IMR-90 (cell line): ENCODE data around the gene TSGA10IP. TPM values are rescaled to one million over a fixed set of nuclear protein-coding genes. Genes with fewer than 3 reads are reported as not detected.

Experiments used
- ATAC-seq: fragments of 200-7000 bp; cut with Tn5 transposase; 2 replicates; pipeline ENCODE4 v1.9.1; 2020; ENCODE audit warnings: low read depth, mild to moderate bottlenecking, moderate library complexity
- BruUV-seq: library from RNA; stranded (reverse); fragments of 400-500 nt; replicated peaks from 2 replicates; lab custom pipeline; 2021; lab: Mats Ljungman, UMichigan
- CTCF ChIA-PET: fragments of 300-600 bp; formaldehyde crosslinking; extraction: SDS; loops from one replicate; lab custom pipeline; 2021; ENCODE audit warnings: antibody characterized with exemption; lab: Yijun Ruan, JAX
- POLR2A ChIA-PET: fragments of 300-600 bp; sonication (Branson Sonifier 250); formaldehyde crosslinking; loops from one replicate; lab custom pipeline; 2022; ENCODE audit warnings: antibody characterized with exemption; ENCODE audit not compliant: unreplicated experiment; lab: Charles Lee
- DNase-seq: peaks from one replicate; pipeline ENCODE4 v3.0.0; 2013
- H2AFZ ChIP-seq: replicated peaks from 2 replicates; pipeline ENCODE3; 2013; ENCODE audit warnings: low read length, mild to moderate bottlenecking; ENCODE audit not compliant: poor library complexity
- H2AK5ac ChIP-seq: 2 replicates; pipeline ENCODE4 v1.6.1; 2013; ENCODE audit warnings: low read depth, low read length, inconsistent platforms
- H2AK9ac ChIP-seq: replicated peaks from 2 replicates; pipeline ENCODE3; 2013; ENCODE audit warnings: mild to moderate bottlenecking, low read depth, low read length, moderate library complexity; ENCODE audit not compliant: poor library complexity
- H2BK120ac ChIP-seq: 2 replicates; pipeline ENCODE4 v1.6.1; 2013; ENCODE audit warnings: low read depth, low read length, inconsistent platforms
- H2BK15ac ChIP-seq: 3 replicates; pipeline ENCODE4 v1.6.1; 2013; ENCODE audit warnings: low read depth, low read length, inconsistent platforms
- H2BK20ac ChIP-seq: 2 replicates; pipeline ENCODE4 v1.6.1; 2013; ENCODE audit warnings: low read depth, mild to moderate bottlenecking, inconsistent platforms, low read length, moderate library complexity
- H2BK5ac ChIP-seq: 2 replicates; pipeline ENCODE4 v1.6.1; 2013; ENCODE audit warnings: mild to moderate bottlenecking, low read depth, low read length, inconsistent platforms; ENCODE audit not compliant: poor library complexity, severe bottlenecking
- H3K14ac ChIP-seq: replicated peaks from 2 replicates; pipeline ENCODE4 v1.6.1; 2013; ENCODE audit warnings: low read depth, low read length, inconsistent platforms
- H3K18ac ChIP-seq: 2 replicates; pipeline ENCODE4 v1.6.1; 2013; ENCODE audit warnings: low read depth, low read length, control low read depth
- H3K23ac ChIP-seq: 2 replicates; pipeline ENCODE4 v1.6.1; 2013; ENCODE audit warnings: low read depth, low read length, inconsistent platforms
- H3K27ac ChIP-seq: 2 replicates; pipeline ENCODE4 v1.5.1; 2013; ENCODE audit warnings: mild to moderate bottlenecking, control low read depth, low read length; ENCODE audit not compliant: insufficient read depth
- H3K27me3 ChIP-seq: 2 replicates; pipeline ENCODE4 v1.6.1; 2013; ENCODE audit warnings: low read length; ENCODE audit not compliant: control insufficient read depth, insufficient read depth
- H3K36me3 ChIP-seq: 2 replicates; pipeline ENCODE4 v1.6.1; 2013; ENCODE audit warnings: low read length, mixed read lengths; ENCODE audit not compliant: control insufficient read depth, insufficient read depth
- H3K4ac ChIP-seq: 2 replicates; pipeline ENCODE4 v1.6.1; 2013; ENCODE audit warnings: low read depth, low read length, inconsistent platforms
- H3K4me1 ChIP-seq: 2 replicates; pipeline ENCODE4 v1.6.1; 2013; ENCODE audit warnings: low read length, mixed read lengths; ENCODE audit not compliant: control insufficient read depth, insufficient read depth
- H3K4me2 ChIP-seq: 2 replicates; pipeline ENCODE4 v1.6.1; 2013; ENCODE audit warnings: low read depth, mild to moderate bottlenecking, control low read depth, low read length, moderate library complexity
- H3K4me3 ChIP-seq: 2 replicates; pipeline ENCODE4 v1.5.1; 2013; ENCODE audit warnings: low read depth, mild to moderate bottlenecking, control low read depth, low read length, moderate library complexity; ENCODE audit not compliant: insufficient read depth
- H3K56ac ChIP-seq: 2 replicates; pipeline ENCODE4 v1.6.1; 2013; ENCODE audit warnings: low read length, inconsistent platforms; ENCODE audit not compliant: insufficient read depth; ENCODE audit errors: extremely low read depth
- H3K79me1 ChIP-seq, 2 experiments: 2 replicates each; pipeline ENCODE4 v1.6.1; 2013; ENCODE audit warnings: low read length in 2 of 2, inconsistent platforms in 1 of 2, low read depth in 1 of 2
- H3K9ac ChIP-seq: 2 replicates; pipeline ENCODE4 v1.6.1; 2013; ENCODE audit warnings: low read depth, low read length, control low read depth
- H3K9me1 ChIP-seq: 2 replicates; pipeline ENCODE4 v1.6.1; 2013; ENCODE audit warnings: low read length, inconsistent platforms; ENCODE audit not compliant: insufficient read depth
- H3K9me3 ChIP-seq: 2 replicates; pipeline ENCODE4 v1.6.1; 2013; ENCODE audit warnings: low read length; ENCODE audit not compliant: control insufficient read depth, insufficient read depth
- H4K20me1 ChIP-seq: 2 replicates; pipeline ENCODE4 v1.6.1; 2013; ENCODE audit warnings: low read length, inconsistent platforms; ENCODE audit not compliant: insufficient read depth
- H4K5ac ChIP-seq: 2 replicates; pipeline ENCODE4 v1.6.1; 2013; ENCODE audit warnings: mild to moderate bottlenecking, low read depth, low read length, control low read depth
- H4K8ac ChIP-seq, 2 experiments: 2 replicates each; pipeline ENCODE4 v1.6.1; 2013; ENCODE audit warnings: low read depth in 2 of 2, low read length in 2 of 2, control low read depth in 1 of 2, inconsistent platforms in 1 of 2
- H4K91ac ChIP-seq: 2 replicates; pipeline ENCODE4 v1.6.1; 2013; ENCODE audit warnings: low read depth, low read length, inconsistent platforms; ENCODE audit not compliant: insufficient read depth
- BHLHE40 ChIP-seq: fragments of 150-350 bp; IDR thresholded peaks from 2 replicates; pipeline ENCODE4 v1.6.1; 2016; ENCODE audit warnings: mild to moderate bottlenecking, low read depth, low read length
- CEBPB ChIP-seq: IDR thresholded peaks from 2 replicates; pipeline ENCODE4 v1.6.1; 2012; ENCODE audit warnings: low read depth, low read length, improper control_type of control experiment
- CHD1 ChIP-seq: IDR thresholded peaks from 2 replicates; pipeline ENCODE4 v1.6.1; 2012; ENCODE audit warnings: low read depth, low read length, improper control_type of control experiment
- CTCF ChIP-seq: conservative IDR thresholded peaks from 2 replicates; pipeline ENCODE4 v1.5.1; 2012; ENCODE audit warnings: mild to moderate bottlenecking, low read depth, low read length, improper control_type of control experiment
- ELK1 ChIP-seq: fragments of 150-350 bp; IDR thresholded peaks from 2 replicates; pipeline ENCODE4 v1.6.1; 2016; ENCODE audit warnings: low read depth, mild to moderate bottlenecking, low read length, moderate library complexity, borderline replicate concordance
- FOS ChIP-seq: fragments of 150-350 bp; IDR thresholded peaks from 2 replicates; pipeline ENCODE4 v1.6.1; 2016; ENCODE audit warnings: low read depth, low read length
- MAFK ChIP-seq: IDR thresholded peaks from 2 replicates; pipeline ENCODE4 v1.6.1; 2012; ENCODE audit warnings: low read depth, low read length, improper control_type of control experiment
- NFE2L2 ChIP-seq: fragments of 150-350 bp; IDR thresholded peaks from 2 replicates; pipeline ENCODE4 v1.6.1; 2016; ENCODE audit warnings: low read depth, mild to moderate bottlenecking, low read length
- POLR2A ChIP-seq: IDR thresholded peaks from 2 replicates; pipeline ENCODE4 v1.6.1; 2012; ENCODE audit warnings: mild to moderate bottlenecking, low read depth, low read length
- RAD21 ChIP-seq: IDR thresholded peaks from 2 replicates; pipeline ENCODE4 v1.6.1; 2012; ENCODE audit warnings: low read length, improper control_type of control experiment
- RCOR1 ChIP-seq: IDR thresholded peaks from 2 replicates; pipeline ENCODE4 v1.6.1; 2012; ENCODE audit warnings: mild to moderate bottlenecking, low read length, improper control_type of control experiment; ENCODE audit not compliant: insufficient replicate concordance
- RFX5 ChIP-seq: IDR thresholded peaks from 2 replicates; pipeline ENCODE4 v1.8.0; 2012; ENCODE audit warnings: low read depth, mild to moderate bottlenecking, low read length, moderate library complexity
- SMC3 ChIP-seq: fragments of 150-350 bp; IDR thresholded peaks from 2 replicates; pipeline ENCODE4 v1.6.1; 2016; ENCODE audit warnings: low read depth, mild to moderate bottlenecking, antibody characterized with exemption, low read length, moderate library complexity
- USF2 ChIP-seq: fragments of 150-350 bp; IDR thresholded peaks from 2 replicates; pipeline ENCODE4 v1.6.1; 2017; ENCODE audit warnings: mild to moderate bottlenecking, antibody characterized with exemption, low read length, low read depth
- WGBS, 2 experiments: methylation state at CpG; one replicate each; pipeline versions ENCODE4 v1.1.5 to v1.1.7; 2013; ENCODE audit warnings: missing lambda C conversion rate in 2 of 2; ENCODE audit not compliant: insufficient read length in 1 of 2; ENCODE audit errors: extremely low coverage in 2 of 2; 5-methylcytosine and 5-hydroxymethylcytosine counted together
- dilution Hi-C: fragments of 300-500 bp; cut with HindIII; formaldehyde crosslinking; loops from one replicate; pipeline ENCODE4 v1.14.3; 2018; ENCODE audit warnings: low sequenced_read_pairs; ENCODE audit not compliant: unreplicated experiment
- in situ Hi-C: fragments of 300-500 bp; cut with MboI; formaldehyde crosslinking; loops from 3 replicates; pipeline ENCODE4 v1.14.3; 2019; ENCODE audit warnings: low sequenced_read_pairs, inconsistent platforms, mixed read lengths
- intact Hi-C: fragments of 100-400 bp; cut with micrococcal nuclease; formaldehyde crosslinking; loops from 2 replicates; pipeline ENCODE4 v1.10.0; 2022
- polyA plus RNA-seq, 3 experiments: library from polyadenylated mRNA; depleted of rRNA; stranded (reverse); fragments of >200 nt; gene quantifications; 2 replicates each; pipeline ENCODE4 v1.2.3, GENCODE V29; 2012; ENCODE audit warnings: low replicate concordance in 1 of 3
- total RNA-seq: library from RNA; depleted of rRNA; stranded (reverse); fragments of >200 nt; gene quantifications from 2 replicates; pipeline ENCODE4 v1.2.3, GENCODE V29; 2012

TSGA10IP gene
- total and polyA plus RNA-seq, 2 of the 4 experiments (the other 2 are of a cell fraction): 0.21 TPM; not detected in 1

- H3K4me3 ChIP-seq: no peak overlapping the region
- H3K79me1 ChIP-seq: peaks cover 28 to 45% of the 10 kb centered on the region in 2 experiments
- no peak overlapping the region for H3K23ac ChIP-seq
- peaks cover 38% of the 10 kb centered on the region for H4K20me1 ChIP-seq
- H4K91ac ChIP-seq: no peak overlapping the region; the same call in 1 of the 2 replicates
- H3K27ac ChIP-seq: peak overlapping the region; percentile 48
- DNase-seq (no peak), ATAC-seq (no peak)
- H3K9me1 ChIP-seq: peaks cover 19% of the 10 kb centered on the region
- no peak overlapping the region for H3K56ac ChIP-seq
- POLR2A ChIA-PET: interaction anchor here (0.6 to 2.9 kb wide), 7 partner anchors 8 to 34 kb away, joined by 3 to 17 read pairs (median 3); partner anchors contain the start of gene FIBP
- no peaks in the 10 kb centered on the region for H3K27me3 ChIP-seq
- peak overlapping the region; percentile 77 for H2BK120ac ChIP-seq
- in situ Hi-C loops (no loop called here), dilution Hi-C loops (no loop called here), intact Hi-C loops (loop anchor here (2.0 kb wide), 1 partner anchor 14 kb away; no protein-coding TSS in a partner anchor)
- peak overlapping the region; percentile 27 for H2BK5ac ChIP-seq
- no peak overlapping the region for H3K14ac ChIP-seq
- peak overlapping the region; percentile 55 for H3K4ac ChIP-seq
- H3K36me3 ChIP-seq: peaks cover 15% of the 10 kb centered on the region
- no peak overlapping the region; the same call in 1 of the 2 replicates for H3K4me2 ChIP-seq
- TF ChIP-seq CTCF (no peak), RAD21 (no peak), RFX5 (no peak), BHLHE40 (no peak), USF2 (no peak), POLR2A (no peak), FOS (no peak), RCOR1 (no peak), ELK1 (no peak), CEBPB (no peak), MAFK (no peak), CHD1 (no peak), NFE2L2 (no peak), SMC3 (no peak)
- H3K9me3 ChIP-seq: no peaks in the 10 kb centered on the region
- H3K18ac ChIP-seq: no peak overlapping the region
- peak overlapping the region; percentile 99 for H2AK5ac ChIP-seq
- H4K5ac ChIP-seq: no peak overlapping the region
- H3K4me1 ChIP-seq: peaks cover 33% of the 10 kb centered on the region
- H4K8ac ChIP-seq: peak overlapping the region in 1 of 2 experiments; percentile 74; a peak in 2 of 4 replicates
- H3K9ac ChIP-seq: no peak overlapping the region
- CTCF ChIA-PET: no interaction called here
- BruUV-seq: no TSS peak
- H2BK20ac ChIP-seq: peak overlapping the region; percentile 11; the same call in 1 of the 2 replicates
- peak overlapping the region; percentile 51 for H2AK9ac ChIP-seq
- no CpG with 5 or more reads among the region's 11 CpGs for WGBS, 2 experiments
- H2BK15ac ChIP-seq: peak overlapping the region; percentile 99; the same call in 2 of the 3 replicates
- H2AFZ ChIP-seq: no peak overlapping the region
Measured at GRCh38 chr11:65900899-65901180, 44.4 kb upstream of the TSGA10IP start.
